ENCODE measurements around the gene PID1.

PID1 gene

GRCh38 chr2:229050133-229050532, 221.0 kb downstream of the PID1 start:
- no peak overlapping the region for H3K4me3 ChIP-seq (ENCODE audit: control insufficient read depth, low read depth, low read length)
- TF ChIP-seq CTCF (conservative IDR thresholded peaks at IDR 0.05; ENCODE audit: control insufficient read depth, insufficient read depth, low read depth, low read length): no peak

GRCh38 chr2:229048134-229048533, 223.0 kb downstream of the PID1 start:
- no peak overlapping the region for H3K4me3 ChIP-seq (ENCODE audit: control insufficient read depth, low read depth, low read length)
- no peak for DNase-seq (ENCODE audit: low read depth)
- TF ChIP-seq CTCF (conservative IDR thresholded peaks at IDR 0.05; ENCODE audit: control insufficient read depth, insufficient read depth, low read depth, low read length): no peak

More at GRCh38 chr2:229050133-229050532, 221.0 kb downstream of the PID1 start:
- no peak for DNase-seq (ENCODE audit: low read depth)

GRCh38 chr2:229045671-229046070, 225.4 kb downstream of the PID1 start:
- no peak for DNase-seq (ENCODE audit: low read depth)
- no peak for TF ChIP-seq CTCF (conservative IDR thresholded peaks at IDR 0.05; ENCODE audit: control insufficient read depth, insufficient read depth, low read depth, low read length)
- H3K4me3 ChIP-seq (ENCODE audit: control insufficient read depth, low read depth, low read length): no peak overlapping the region

- no peak overlapping the region for H3K4me3 ChIP-seq (ENCODE audit: control insufficient read depth, low read depth, low read length)
- no peak for TF ChIP-seq CTCF (conservative IDR thresholded peaks at IDR 0.05; ENCODE audit: control insufficient read depth, insufficient read depth, low read depth, low read length)
- peak; percentile 25 for DNase-seq (ENCODE audit: low read depth)
Observed at GRCh38 chr2:229044581-229044980, 226.5 kb downstream of the PID1 start.

- TF ChIP-seq CTCF (conservative IDR thresholded peaks at IDR 0.05; ENCODE audit: control insufficient read depth, insufficient read depth, low read depth, low read length): no peak
- H3K4me3 ChIP-seq (ENCODE audit: control insufficient read depth, low read depth, low read length): no peak overlapping the region
- no peak for DNase-seq (ENCODE audit: low read depth)
Observed at GRCh38 chr2:229043681-229044080, 227.4 kb downstream of the PID1 start.

GRCh38 chr2:229042349-229042748, 228.7 kb downstream of the PID1 start:
- TF ChIP-seq CTCF (conservative IDR thresholded peaks at IDR 0.05; ENCODE audit: control insufficient read depth, insufficient read depth, low read depth, low read length): no peak
- H3K4me3 ChIP-seq (ENCODE audit: control insufficient read depth, low read depth, low read length): no peak overlapping the region
- no peak for DNase-seq (ENCODE audit: low read depth)

GRCh38 chr2:229041691-229042090, 229.4 kb downstream of the PID1 start:
- TF ChIP-seq CTCF (conservative IDR thresholded peaks at IDR 0.05; ENCODE audit: control insufficient read depth, insufficient read depth, low read depth, low read length): no peak
- no peak for DNase-seq (ENCODE audit: low read depth)
- H3K4me3 ChIP-seq (ENCODE audit: control insufficient read depth, low read depth, low read length): no peak overlapping the region
